ENCODE results near the gene MPP3. TPM values are rescaled to one million over a fixed set of nuclear protein-coding genes. Genes with fewer than 3 reads are reported as not detected.
"Not testable (repeated sequence)": the region's sequence is repeated elsewhere in the genome, so short reads cannot be mapped to it uniquely, and the experiment has no call there.

Gene MPP3
- total RNA-seq, 1 donor from 2014 or later: 37.0 TPM

GRCh38 chr17:43799047-43799446 is 33.9 kb downstream of the MPP3 start:
- Histone ChIP-seq H3K4me1 (no peaks in the 10 kb centered on the region), H3K27me3 (no peaks in the 10 kb centered on the region), H3K9me3 (peaks cover 0 to 3% of the 10 kb centered on the region in 2 donors), H3K4me3 (no peak overlapping the region), H3K36me3 (peaks cover 3 to 16% of the 10 kb centered on the region in 2 donors), H3K27ac (no peak overlapping the region)
- intact Hi-C loops (cut with DNase I): no loop called here
- no peak for DNase-seq (ENCODE audit: low spot score in 2 of 2)
- TF ChIP-seq CTCF (IDR thresholded peaks at IDR 0.05): no peak

- H3K9me3 ChIP-seq; DNase-seq (ENCODE audit: low spot score in 2 of 2); H3K4me3 ChIP-seq; H3K36me3 ChIP-seq; intact Hi-C loops (cut with DNase I); H3K27ac ChIP-seq; H3K4me1 ChIP-seq; H3K27me3 ChIP-seq: not testable (repeated sequence)
These were observed 34.9 kb downstream of the MPP3 start for GRCh38 chr17:43798024-43798423.

- intact Hi-C loops (cut with DNase I); H3K4me1 ChIP-seq; H3K36me3 ChIP-seq; DNase-seq (ENCODE audit: low spot score in 2 of 2); H3K27me3 ChIP-seq; H3K4me3 ChIP-seq; H3K9me3 ChIP-seq; H3K27ac ChIP-seq: not testable (repeated sequence)
These were observed 40.3 kb downstream of the MPP3 start for GRCh38 chr17:43792668-43793067.

- intact Hi-C loops (cut with DNase I): no loop called here
These were observed 41.4 kb downstream of the MPP3 start for GRCh38 chr17:43791589-43791988.

GRCh38 chr17:43790311-43790940 is 42.5 kb downstream of the MPP3 start:
- H3K9me3 ChIP-seq: no peaks in the 10 kb centered on the region
- H3K36me3 ChIP-seq: no peaks in the 10 kb centered on the region
- no peak for DNase-seq (ENCODE audit: low spot score in 2 of 2)
- no peaks in the 10 kb centered on the region for H3K4me1 ChIP-seq
- intact Hi-C loops (cut with DNase I): no loop called here
- H3K27ac ChIP-seq: no peak overlapping the region
- TF ChIP-seq CTCF (IDR thresholded peaks at IDR 0.05): no peak
- no peaks in the 10 kb centered on the region for H3K27me3 ChIP-seq
- no peak overlapping the region for H3K4me3 ChIP-seq

More at GRCh38 chr17:43791589-43791988, 41.4 kb downstream of the MPP3 start:
- Histone ChIP-seq H3K4me3 (no peak overlapping the region), H3K36me3 (no peaks in the 10 kb centered on the region), H3K27me3 (no peaks in the 10 kb centered on the region), H3K27ac (no peak overlapping the region), H3K9me3 (no peaks in the 10 kb centered on the region), H3K4me1 (no peaks in the 10 kb centered on the region)
- TF ChIP-seq CTCF (IDR thresholded peaks at IDR 0.05): no peak
- no peak for DNase-seq (ENCODE audit: low spot score in 2 of 2)

GRCh38 chr17:43789482-43789881 is 43.5 kb downstream of the MPP3 start:
- TF ChIP-seq CTCF (IDR thresholded peaks at IDR 0.05): no peak
- Histone ChIP-seq H3K4me3 (no peak overlapping the region), H3K36me3 (no peaks in the 10 kb centered on the region), H3K27me3 (no peaks in the 10 kb centered on the region), H3K27ac (no peak overlapping the region), H3K4me1 (no peaks in the 10 kb centered on the region), H3K9me3 (no peaks in the 10 kb centered on the region)
- intact Hi-C loops (cut with DNase I): no loop called here
- DNase-seq (ENCODE audit: low spot score in 2 of 2): no peak

GRCh38 chr17:43788540-43788939 is 44.4 kb downstream of the MPP3 start:
- H3K27me3 ChIP-seq: no peaks in the 10 kb centered on the region
- no peaks in the 10 kb centered on the region for H3K36me3 ChIP-seq
- no peaks in the 10 kb centered on the region for H3K4me1 ChIP-seq
- H3K27ac ChIP-seq: no peak overlapping the region
- TF ChIP-seq CTCF (IDR thresholded peaks at IDR 0.05): no peak
- intact Hi-C loops (cut with DNase I): no loop called here
- no peaks in the 10 kb centered on the region for H3K9me3 ChIP-seq
- H3K4me3 ChIP-seq: no peak overlapping the region
- DNase-seq (ENCODE audit: low spot score in 2 of 2): no peak

All from ascending aorta (tissue), 2 donors.